Mucosa of descending colon (tissue), 3 donors: ENCODE measurements around the gene POMGNT1. TPM values are rescaled to one million over a fixed set of nuclear protein-coding genes. Genes with fewer than 3 reads are reported as not detected.

Experiments used
- ATAC-seq: fragments of 200-7000 bp; cut with Tn5 transposase; one replicate; pipeline ENCODE4 v1.9.1; 2020; ENCODE audit warnings: mild to moderate bottlenecking, moderate library complexity
- DNase-seq, 3 donors: peaks; one replicate each; pipeline ENCODE4 v3.0.0-alpha.2; 2020
- H3K36me3 ChIP-seq: fragments of 200-600 bp; one replicate; pipeline ENCODE4 v1.8.0; 2021; ENCODE audit warnings: low read depth, mild to moderate bottlenecking
- H3K4me1 ChIP-seq: fragments of 200-600 bp; one replicate; pipeline ENCODE4 v1.8.0; 2021; ENCODE audit warnings: low read depth, mild to moderate bottlenecking
- H3K4me3 ChIP-seq: fragments of 200-600 bp; one replicate; pipeline ENCODE4 v1.8.0; 2021; ENCODE audit warnings: mild to moderate bottlenecking
- H3K9me3 ChIP-seq: fragments of 200-600 bp; one replicate; pipeline ENCODE4 v1.8.0; 2021; ENCODE audit warnings: mild to moderate bottlenecking
- intact Hi-C, 2 donors: fragments of 100-400 bp; cut with DNase I in 1 of 2; cut with micrococcal nuclease in 1 of 2; formaldehyde crosslinking; loops; one replicate each; pipeline versions ENCODE4 v1.11.0 to v1.11.1; 2022; cut with DNase I, micrococcal nuclease
- total RNA-seq, 3 donors: library from RNA; stranded (reverse); fragmentation: NEBNext Ultra II Directional in 2 of 3; extraction: Animal tissue kit (Norgen Biotek cat#: 25700) in 2 of 3; gene quantifications; one replicate each; pipeline versions ENCODE4 v1.2.1 to v1.2.4, GENCODE V29; 2021 to 2023
- TF ChIP-seq, protein P1 (sequence below): fragments of 200-600 bp; IDR thresholded peaks from one replicate; pipeline ENCODE4 v1.8.0; 2022; ENCODE audit warnings: antibody characterized with exemption, mild to moderate bottlenecking
- donor health status: DM: no; HTN: no; CAD: no; lungs with moderate emphysema.
- donor health status: DM: no; HTN: no; CAD: no.
- donor health status: DM: no; HTN: yes; CAD: no.

Gene POMGNT1
- total RNA-seq, 3 donors from 2014 or later = 23.8 to 39.0 (median 38.4) TPM

DNA sequence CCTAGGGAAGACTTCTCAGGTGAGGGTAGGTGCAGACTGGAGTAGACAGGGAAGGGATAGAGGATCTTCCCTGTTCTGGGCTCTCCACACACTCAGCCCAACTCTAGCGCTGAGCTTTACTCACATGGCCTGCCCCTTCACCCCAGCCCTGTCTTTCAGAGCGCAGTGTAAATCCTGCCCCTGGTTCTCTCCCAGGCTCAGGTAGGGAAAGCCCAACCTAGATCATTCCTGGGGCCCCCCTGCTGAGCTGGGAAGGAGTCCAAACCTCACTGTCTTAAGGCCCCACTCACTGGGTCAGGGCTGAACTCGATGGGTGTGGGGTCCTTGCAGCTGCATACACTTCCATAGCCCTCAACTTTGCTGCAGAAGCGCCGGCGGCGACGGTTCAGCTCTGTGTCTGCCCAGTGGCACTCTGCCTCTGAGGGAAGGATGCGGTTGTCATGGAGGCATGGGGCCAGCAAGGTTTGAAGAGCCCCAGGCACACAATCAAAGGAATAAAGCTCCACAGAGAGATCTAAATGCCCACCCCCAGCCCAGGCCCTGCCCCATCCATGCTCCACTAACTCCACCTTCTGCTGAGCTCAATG lies 4.2 kb downstream of the POMGNT1 start:
- ATAC-seq (no peak), DNase-seq (no peak)
- TF ChIP-seq, protein P1, sequence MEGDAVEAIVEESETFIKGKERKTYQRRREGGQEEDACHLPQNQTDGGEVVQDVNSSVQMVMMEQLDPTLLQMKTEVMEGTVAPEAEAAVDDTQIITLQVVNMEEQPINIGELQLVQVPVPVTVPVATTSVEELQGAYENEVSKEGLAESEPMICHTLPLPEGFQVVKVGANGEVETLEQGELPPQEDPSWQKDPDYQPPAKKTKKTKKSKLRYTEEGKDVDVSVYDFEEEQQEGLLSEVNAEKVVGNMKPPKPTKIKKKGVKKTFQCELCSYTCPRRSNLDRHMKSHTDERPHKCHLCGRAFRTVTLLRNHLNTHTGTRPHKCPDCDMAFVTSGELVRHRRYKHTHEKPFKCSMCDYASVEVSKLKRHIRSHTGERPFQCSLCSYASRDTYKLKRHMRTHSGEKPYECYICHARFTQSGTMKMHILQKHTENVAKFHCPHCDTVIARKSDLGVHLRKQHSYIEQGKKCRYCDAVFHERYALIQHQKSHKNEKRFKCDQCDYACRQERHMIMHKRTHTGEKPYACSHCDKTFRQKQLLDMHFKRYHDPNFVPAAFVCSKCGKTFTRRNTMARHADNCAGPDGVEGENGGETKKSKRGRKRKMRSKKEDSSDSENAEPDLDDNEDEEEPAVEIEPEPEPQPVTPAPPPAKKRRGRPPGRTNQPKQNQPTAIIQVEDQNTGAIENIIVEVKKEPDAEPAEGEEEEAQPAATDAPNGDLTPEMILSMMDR = no peak
- Histone ChIP-seq H3K9me3 (no peaks in the 10 kb centered on the region), H3K36me3 (no peaks in the 10 kb centered on the region), H3K4me3 (no peak overlapping the region), H3K4me1 (peaks cover 13% of the 10 kb centered on the region)
- intact Hi-C loops = no loop called here

DNA sequence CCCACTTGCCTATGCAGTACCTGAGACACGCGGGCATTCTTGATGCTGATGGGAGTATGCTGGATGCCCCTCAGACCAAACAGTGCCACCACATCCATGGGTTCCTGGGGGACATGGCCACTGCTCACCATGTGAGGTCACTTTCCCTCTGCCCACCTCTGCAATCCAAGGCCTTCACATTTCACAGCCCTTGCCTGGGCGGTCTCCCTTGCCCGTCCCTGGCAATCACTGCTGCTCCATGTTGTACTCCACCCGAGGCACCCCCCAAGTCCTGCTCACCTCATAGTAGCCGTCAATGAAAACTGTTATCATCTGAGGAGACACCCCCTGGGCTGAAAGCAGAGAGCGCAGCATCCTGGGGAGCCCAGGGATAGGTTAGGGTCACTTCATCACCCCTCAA lies 4.9 kb downstream of the POMGNT1 start:
- Histone ChIP-seq H3K4me3 (no peak overlapping the region), H3K9me3 (no peaks in the 10 kb centered on the region), H3K4me1 (peaks cover 18% of the 10 kb centered on the region), H3K36me3 (no peaks in the 10 kb centered on the region)
- DNase-seq (no peak), ATAC-seq (no peak)
- intact Hi-C loops = no loop called here
- TF ChIP-seq, protein P1 = no peak

DNA sequence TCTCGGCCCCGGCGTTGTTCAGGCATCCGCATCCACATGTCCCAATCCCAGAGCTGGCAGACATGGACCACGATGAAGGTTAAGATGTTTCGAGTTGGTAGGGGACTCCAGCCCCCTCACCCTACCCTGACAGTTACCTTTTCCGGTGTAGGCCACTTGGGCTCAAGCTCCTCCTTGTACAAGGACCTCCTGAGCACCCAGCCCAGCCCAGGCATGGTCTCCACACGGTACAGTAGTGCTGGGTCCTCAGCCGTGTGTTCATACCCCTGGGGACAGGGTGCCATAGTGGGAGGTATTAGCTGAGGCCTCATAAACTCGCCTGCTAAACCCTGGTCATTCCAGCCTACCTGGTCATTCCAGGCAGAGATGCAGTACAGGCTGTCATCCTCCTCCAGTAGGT lies 6.1 kb downstream of the POMGNT1 start:
- ATAC-seq (no peak), DNase-seq (no peak)
- TF ChIP-seq, protein P1 = no peak
- Histone ChIP-seq H3K36me3 (no peaks in the 10 kb centered on the region), H3K4me3 (no peak overlapping the region), H3K4me1 (peaks cover 17% of the 10 kb centered on the region), H3K9me3 (no peaks in the 10 kb centered on the region)
- intact Hi-C loops = no loop called here

DNA sequence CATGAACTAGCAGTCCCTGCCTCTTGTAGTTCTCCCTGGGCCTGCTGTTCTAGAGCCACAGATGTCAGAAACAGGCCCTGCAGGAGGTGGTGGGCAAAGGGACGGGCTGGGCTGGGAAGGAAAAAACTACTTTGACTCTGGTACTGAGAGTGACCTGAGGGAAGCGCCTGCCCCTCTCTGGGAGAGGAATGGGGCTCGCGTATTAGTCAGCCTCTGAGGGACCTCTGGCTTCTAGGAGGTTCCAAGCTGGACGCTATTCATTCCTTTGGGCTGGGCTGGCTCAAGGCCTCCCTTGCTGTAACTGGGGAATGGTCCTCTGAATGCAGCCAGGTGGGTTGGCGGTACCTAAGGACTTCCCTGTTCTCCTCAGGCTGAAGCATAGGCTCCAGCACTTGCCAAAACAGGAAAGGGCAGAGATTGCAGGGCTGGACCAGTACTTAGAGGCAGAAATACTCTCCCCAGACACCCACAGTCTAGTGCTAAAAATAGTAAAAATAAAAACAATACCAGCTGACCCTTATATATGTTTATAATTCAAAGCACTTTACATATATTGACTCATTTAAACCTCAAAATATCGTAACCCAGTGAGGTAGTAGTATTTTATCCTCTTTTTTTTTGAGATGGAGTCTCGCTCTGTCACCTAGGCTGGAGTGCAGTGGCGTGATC lies 7.1 kb downstream of the POMGNT1 start:
- TF ChIP-seq, protein P1 = no peak
- DNase-seq (no peak), ATAC-seq (no peak)
- peaks cover 25% of the 10 kb centered on the region for H3K4me1 ChIP-seq
- H3K9me3 ChIP-seq = no peaks in the 10 kb centered on the region
- intact Hi-C loops = no loop called here
- no peaks in the 10 kb centered on the region for H3K36me3 ChIP-seq
- H3K4me3 ChIP-seq = no peak overlapping the region

DNA sequence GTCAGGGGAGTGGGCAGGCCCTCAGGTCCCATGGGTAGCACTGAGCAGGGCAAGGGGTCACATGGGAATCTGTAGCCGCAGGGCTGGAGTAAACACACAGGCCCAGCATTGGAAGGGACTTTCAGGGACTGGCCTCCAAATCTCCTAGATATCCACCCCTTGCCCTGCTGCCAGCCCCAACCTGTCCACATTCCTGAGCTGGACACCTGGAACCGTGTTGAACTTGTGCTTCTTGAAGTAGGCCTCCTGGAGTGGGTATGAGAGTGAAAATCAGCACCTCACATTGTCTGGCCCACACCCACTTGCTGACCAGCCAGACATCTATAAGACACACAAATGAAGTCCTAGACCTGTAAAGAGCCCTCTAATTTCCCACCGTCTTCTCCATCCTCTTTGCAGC lies 7.7 kb downstream of the POMGNT1 start:
- intact Hi-C loops = no loop called here
- Histone ChIP-seq H3K36me3 (no peaks in the 10 kb centered on the region), H3K4me3 (no peak overlapping the region), H3K4me1 (peaks cover 31% of the 10 kb centered on the region), H3K9me3 (no peaks in the 10 kb centered on the region)
- TF ChIP-seq, protein P1 = no peak
- DNase-seq = no peak
- ATAC-seq = no peak
